ENCODE measurements around the gene PLET1.

DNA sequence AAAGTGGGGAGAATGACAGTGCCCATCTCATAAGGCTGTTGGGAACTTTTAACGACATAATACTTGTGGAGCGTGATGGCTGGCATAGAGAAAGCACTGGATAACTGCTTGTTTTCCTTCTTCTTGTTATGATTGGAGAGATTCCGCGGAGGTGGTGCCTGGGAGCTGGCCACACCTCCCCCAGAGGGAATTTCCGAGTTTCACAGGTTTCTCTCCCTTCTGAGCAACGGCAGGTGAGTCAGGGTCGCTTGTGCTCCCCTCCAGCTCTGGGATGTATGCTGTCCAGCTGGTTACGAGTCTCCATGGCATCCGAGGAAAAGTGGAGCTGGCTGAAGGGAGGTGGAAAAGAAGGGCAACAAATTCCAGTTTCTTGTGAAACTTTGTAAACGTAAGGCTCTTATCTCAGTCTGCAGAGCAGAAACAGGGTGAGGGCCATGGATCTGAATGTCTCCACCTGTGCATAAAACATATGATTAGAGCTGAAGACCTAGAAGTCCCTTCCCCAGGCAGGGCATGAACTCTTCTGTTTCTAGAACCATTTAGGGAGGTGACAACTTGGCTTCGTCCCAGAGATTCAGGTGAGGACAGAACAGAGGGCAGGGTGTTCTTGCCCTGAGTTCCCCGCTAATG, 10.0 kb upstream of the PLET1 start:
- no peak for TF ChIP-seq POLR2A (IDR thresholded peaks at IDR 0.05; ENCODE audit: low read length)
- TF ChIP-seq GATA1 (IDR thresholded peaks at IDR 0.05; ENCODE audit: low read depth, low read length) = no peak
